ENCODE measurements around the gene PGAP3. TPM values are rescaled to one million over a fixed set of nuclear protein-coding genes. Genes with fewer than 3 reads are reported as not detected.
"Not testable (repeated sequence)": the region's sequence is repeated elsewhere in the genome, so short reads cannot be mapped to it uniquely, and the experiment has no call there.

The PGAP3 gene
- total and polyA plus RNA-seq, 2 of the 4 experiments (the other 2 are of a cell fraction) = 4.3 to 9.8 TPM

DNA sequence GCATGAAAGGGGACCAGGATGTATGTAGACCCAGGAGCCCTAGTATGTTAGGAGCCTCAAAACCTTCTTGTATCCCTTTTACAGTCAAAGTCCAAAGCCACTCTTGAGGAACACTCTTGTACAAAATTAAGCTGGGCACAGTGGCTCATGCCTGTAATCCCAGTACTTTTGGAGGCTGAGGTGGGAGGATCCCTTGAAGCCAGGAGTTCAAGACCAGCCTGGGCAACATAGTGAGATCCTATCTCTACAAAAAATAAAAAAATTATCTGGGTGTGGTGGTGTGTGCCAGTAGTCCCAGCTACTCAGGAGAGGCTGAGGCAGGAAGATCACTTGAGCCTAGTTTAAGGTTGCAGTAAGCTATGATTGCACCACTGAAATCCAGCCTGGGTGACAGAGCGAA lies 38.1 kb upstream of the PGAP3 start:
- H2AK9ac ChIP-seq (replicated peaks; ENCODE audit: low read depth, low read length, poor library complexity); H2BK120ac ChIP-seq (ENCODE audit: low read depth, low read length); CTCF ChIA-PET; H3K14ac ChIP-seq (replicated peaks; ENCODE audit: low read depth, low read length); H3K23ac ChIP-seq (ENCODE audit: low read depth, low read length); in situ Hi-C loops (cut with MboI; ENCODE audit: low sequenced_read_pairs); H2BK15ac ChIP-seq (ENCODE audit: low read depth, low read length); H4K8ac ChIP-seq (ENCODE audit: low read depth in 2 of 2, low read length in 2 of 2); BruUV-seq (replicated peaks); H3K4me2 ChIP-seq (ENCODE audit: low read depth, low read length); H4K5ac ChIP-seq (ENCODE audit: low read depth, low read length); H3K27ac ChIP-seq (ENCODE audit: insufficient read depth, low read length); dilution Hi-C loops (cut with HindIII; ENCODE audit: low sequenced_read_pairs, unreplicated experiment); H2BK5ac ChIP-seq (ENCODE audit: low read depth, low read length, poor library complexity, severe bottlenecking); H3K9ac ChIP-seq (ENCODE audit: low read depth, low read length); DNase-seq; H3K4me3 ChIP-seq (ENCODE audit: insufficient read depth, low read depth, low read length); H3K4ac ChIP-seq (ENCODE audit: low read depth, low read length); H2AK5ac ChIP-seq (ENCODE audit: low read depth, low read length); H3K18ac ChIP-seq (ENCODE audit: low read depth, low read length); intact Hi-C loops (cut with micrococcal nuclease); H2AFZ ChIP-seq (replicated peaks; ENCODE audit: low read length, poor library complexity); POLR2A ChIA-PET (ENCODE audit: unreplicated experiment); H3K9me3 ChIP-seq (ENCODE audit: control insufficient read depth, insufficient read depth, low read length); H4K91ac ChIP-seq (ENCODE audit: insufficient read depth, low read depth, low read length); H3K4me1 ChIP-seq (ENCODE audit: control insufficient read depth, insufficient read depth, low read length); ATAC-seq (ENCODE audit: low read depth); H3K56ac ChIP-seq (ENCODE audit: extremely low read depth, insufficient read depth, low read length); H4K20me1 ChIP-seq (ENCODE audit: insufficient read depth, low read length); H2BK20ac ChIP-seq (ENCODE audit: low read depth, low read length); H3K27me3 ChIP-seq (ENCODE audit: control insufficient read depth, insufficient read depth, low read length): not testable (repeated sequence)
- peaks cover 13% of the 10 kb centered on the region for H3K9me1 ChIP-seq (ENCODE audit: insufficient read depth, low read length)
- peaks cover 9 to 17% of the 10 kb centered on the region in 2 experiments for H3K79me1 ChIP-seq (ENCODE audit: low read depth in 1 of 2, low read length in 2 of 2)
- no CpG with 5 or more reads among the region's 1 CpG for WGBS, 2 experiments (ENCODE audit: extremely low coverage in 2 of 2, insufficient read length in 1 of 2)
- H3K36me3 ChIP-seq (ENCODE audit: control insufficient read depth, insufficient read depth, low read length) = peaks cover 52% of the 10 kb centered on the region

Data from IMR-90 (cell line).